CD4-positive, alpha-beta memory T cell (primary cell): Measurements from ENCODE around the gene EPHB1. TPM values are rescaled to one million over a fixed set of nuclear protein-coding genes. Genes with fewer than 3 reads are reported as not detected.
"Not testable (repeated sequence)": the region's sequence is repeated elsewhere in the genome, so short reads cannot be mapped to it uniquely, and the experiment has no call there.

Experiments
- CTCF ChIA-PET: fragments of 350-600 bp; sonication (Branson Sonifier 250); formaldehyde crosslinking; loops from one replicate; lab custom pipeline; 2021; ENCODE audit warnings: inconsistent platforms; ENCODE audit not compliant: partially characterized antibody; lab: Charles Lee
- POLR2A ChIA-PET: fragments of 350-600 bp; sonication (Branson Sonifier 250); formaldehyde crosslinking; loops from one replicate; lab custom pipeline; 2021; ENCODE audit not compliant: partially characterized antibody; lab: Charles Lee
- DNase-seq, 5 donors: peaks; one replicate each; pipeline versions ENCODE4 v3.0.0 to v3.0.0-alpha.2; 2020 to 2022; ENCODE audit warnings: mixed read lengths in 1 of 5
- H3K27ac ChIP-seq: one replicate; pipeline ENCODE4 v1.7.0; 2013; ENCODE audit warnings: low read depth, low read length
- H3K27me3 ChIP-seq: 2 replicates; pipeline ENCODE4 v1.7.0; 2013; ENCODE audit warnings: mild to moderate bottlenecking, low read length, moderate library complexity; ENCODE audit not compliant: insufficient read depth
- H3K36me3 ChIP-seq: 2 replicates; pipeline ENCODE4 v1.7.0; 2013; ENCODE audit warnings: mild to moderate bottlenecking, low read length, moderate library complexity; ENCODE audit not compliant: insufficient read depth
- H3K4me1 ChIP-seq: 2 replicates; pipeline ENCODE4 v1.7.0; 2013; ENCODE audit warnings: mild to moderate bottlenecking, low read length, moderate library complexity; ENCODE audit not compliant: insufficient read depth
- H3K4me3 ChIP-seq, 2 donors: one replicate each; pipeline ENCODE4 v1.7.0; 2013; ENCODE audit warnings: low read length in 2 of 2, mild to moderate bottlenecking in 1 of 2
- H3K9me3 ChIP-seq, 2 donors: one replicate each; pipeline ENCODE4 v1.7.0; 2013; ENCODE audit warnings: low read length in 2 of 2, control low read depth in 1 of 2; ENCODE audit not compliant: control insufficient read depth in 1 of 2
- H3K27ac Mint-ChIP-seq, 7 donors: one replicate each; pipeline ENCODE4 v1.8.0; 2020 to 2021; ENCODE audit warnings: mixed read lengths in 7 of 7, mild to moderate bottlenecking in 6 of 7, inconsistent platforms in 3 of 7, moderate library complexity in 3 of 7
- H3K27me3 Mint-ChIP-seq, 2 donors: one replicate each; pipeline ENCODE4 v1.8.0; 2020 to 2021; ENCODE audit warnings: mixed read lengths in 2 of 2
- H3K36me3 Mint-ChIP-seq, 2 donors: one replicate each; pipeline ENCODE4 v1.8.0; 2020 to 2021; ENCODE audit warnings: mixed read lengths in 2 of 2, inconsistent platforms in 1 of 2, mild to moderate bottlenecking in 1 of 2
- H3K4me1 Mint-ChIP-seq, 4 donors: one replicate each; pipeline ENCODE4 v1.8.0; 2020 to 2021; ENCODE audit warnings: mixed read lengths in 4 of 4, mild to moderate bottlenecking in 1 of 4
- H3K4me3 Mint-ChIP-seq, 8 donors: one replicate each; pipeline ENCODE4 v1.8.0; 2020 to 2021; ENCODE audit warnings: mixed read lengths in 8 of 8, mild to moderate bottlenecking in 7 of 8, moderate library complexity in 6 of 8, inconsistent platforms in 3 of 8
- H3K9me3 Mint-ChIP-seq, 8 donors: one replicate each; pipeline ENCODE4 v1.8.0; 2020 to 2021; ENCODE audit warnings: mixed read lengths in 8 of 8, mild to moderate bottlenecking in 5 of 8, inconsistent platforms in 3 of 8, moderate library complexity in 1 of 8
- intact Hi-C: fragments of 100-400 bp; cut with micrococcal nuclease; formaldehyde crosslinking; loops from one replicate; pipeline ENCODE4 v1.15.1; 2023
- polyA plus RNA-seq, 2 donors: library from polyadenylated mRNA; unstranded; fragments of 300-500 nt; fragmentation: Illumina TruSeq; gene quantifications; one replicate each; pipeline ENCODE4 v1.2.3, GENCODE V29; 2021
- total RNA-seq, 2 experiments: library from RNA; stranded (reverse); gene quantifications; one replicate each; pipeline ENCODE4 v1.2.3, GENCODE V29; 2021

Gene EPHB1
- total and polyA plus RNA-seq, 4 experiments from 2014 or later: 0.30 to 0.69 (median 0.43) TPM; not detected in 1

GRCh38 chr3:135023996-135024658, 229.1 kb downstream of the EPHB1 start:
- H3K36me3 ChIP-seq: no peaks in the 10 kb centered on the region
- H3K4me3 ChIP-seq: no peak overlapping the region
- no peaks in the 10 kb centered on the region for H3K9me3 ChIP-seq
- Mint-ChIP-seq H3K9me3 (no peaks in the 10 kb centered on the region), H3K27ac (no peak overlapping the region), H3K4me3 (no peak overlapping the region), H3K27me3 (no peaks in the 10 kb centered on the region), H3K36me3 (no peaks in the 10 kb centered on the region), H3K4me1 (no peaks in the 10 kb centered on the region)
- POLR2A ChIA-PET: no interaction called here
- DNase-seq: no peak
- intact Hi-C loops: no loop called here
- no peaks in the 10 kb centered on the region for H3K27me3 ChIP-seq
- no peaks in the 10 kb centered on the region for H3K4me1 ChIP-seq
- H3K27ac ChIP-seq: no peak overlapping the region
- CTCF ChIA-PET: no interaction called here

- H3K4me1 ChIP-seq, H3K36me3 Mint-ChIP-seq, H3K36me3 ChIP-seq, H3K4me3 Mint-ChIP-seq, H3K27ac ChIP-seq, DNase-seq, H3K27me3 Mint-ChIP-seq, POLR2A ChIA-PET, H3K4me3 ChIP-seq, H3K27ac Mint-ChIP-seq, H3K4me1 Mint-ChIP-seq, CTCF ChIA-PET, intact Hi-C loops, H3K9me3 Mint-ChIP-seq, H3K9me3 ChIP-seq, H3K27me3 ChIP-seq: not testable (repeated sequence)
Observed at GRCh38 chr3:135030768-135031615, 235.9 kb downstream of the EPHB1 start.

GRCh38 chr3:135033737-135034136, 238.7 kb downstream of the EPHB1 start:
- no peaks in the 10 kb centered on the region for H3K4me1 ChIP-seq
- Mint-ChIP-seq H3K4me1 (no peaks in the 10 kb centered on the region), H3K4me3 (no peak overlapping the region), H3K9me3 (peaks cover 0 to 6% (median 1%) of the 10 kb centered on the region in 8 donors), H3K27ac (no peak overlapping the region), H3K36me3 (no peaks in the 10 kb centered on the region), H3K27me3 (peaks cover 5 to 8% of the 10 kb centered on the region in 2 donors)
- DNase-seq: no peak
- CTCF ChIA-PET: no interaction called here
- intact Hi-C loops: no loop called here
- H3K27me3 ChIP-seq: no peaks in the 10 kb centered on the region
- POLR2A ChIA-PET: no interaction called here
- no peak overlapping the region for H3K27ac ChIP-seq
- H3K9me3 ChIP-seq: no peaks in the 10 kb centered on the region
- no peak overlapping the region for H3K4me3 ChIP-seq
- no peaks in the 10 kb centered on the region for H3K36me3 ChIP-seq

GRCh38 chr3:135034291-135034768, 239.3 kb downstream of the EPHB1 start:
- Histone ChIP-seq H3K27me3 (no peaks in the 10 kb centered on the region), H3K27ac (no peak overlapping the region), H3K4me1 (no peaks in the 10 kb centered on the region), H3K36me3 (no peaks in the 10 kb centered on the region), H3K4me3 (no peak overlapping the region), H3K9me3 (no peaks in the 10 kb centered on the region)
- H3K36me3 Mint-ChIP-seq: no peaks in the 10 kb centered on the region
- H3K4me3 Mint-ChIP-seq: no peak overlapping the region
- CTCF ChIA-PET: no interaction called here
- POLR2A ChIA-PET: no interaction called here
- no peak for DNase-seq
- intact Hi-C loops: no loop called here
- H3K9me3 Mint-ChIP-seq: peaks cover 0 to 6% (median 1%) of the 10 kb centered on the region in 8 donors
- no peaks in the 10 kb centered on the region for H3K4me1 Mint-ChIP-seq
- peaks cover 5 to 8% of the 10 kb centered on the region in 2 donors for H3K27me3 Mint-ChIP-seq
- H3K27ac Mint-ChIP-seq: no peak overlapping the region

GRCh38 chr3:135034891-135035440, 239.9 kb downstream of the EPHB1 start:
- Mint-ChIP-seq H3K27ac (no peak overlapping the region), H3K4me3 (no peak overlapping the region), H3K27me3 (peaks cover 5 to 8% of the 10 kb centered on the region in 2 donors), H3K9me3 (peaks cover 0 to 6% (median 1%) of the 10 kb centered on the region in 8 donors), H3K4me1 (no peaks in the 10 kb centered on the region), H3K36me3 (no peaks in the 10 kb centered on the region)
- Histone ChIP-seq H3K27ac (no peak overlapping the region), H3K36me3 (no peaks in the 10 kb centered on the region), H3K4me3 (no peak overlapping the region), H3K4me1 (no peaks in the 10 kb centered on the region), H3K27me3 (no peaks in the 10 kb centered on the region), H3K9me3 (no peaks in the 10 kb centered on the region)
- ChIA-PET CTCF (no interaction called here), POLR2A (no interaction called here)
- intact Hi-C loops: no loop called here
- DNase-seq: no peak

GRCh38 chr3:135038186-135038585, 243.1 kb downstream of the EPHB1 start:
- intact Hi-C loops: no loop called here
- H3K9me3 ChIP-seq: no peaks in the 10 kb centered on the region
- no peaks in the 10 kb centered on the region for H3K4me1 ChIP-seq
- no peak overlapping the region for H3K4me3 Mint-ChIP-seq
- H3K4me1 Mint-ChIP-seq: no peaks in the 10 kb centered on the region
- H3K36me3 ChIP-seq: no peaks in the 10 kb centered on the region
- ChIA-PET CTCF (no interaction called here), POLR2A (no interaction called here)
- H3K9me3 Mint-ChIP-seq: no peaks in the 10 kb centered on the region
- DNase-seq: no peak
- H3K36me3 Mint-ChIP-seq: no peaks in the 10 kb centered on the region
- peaks cover 0 to 2% of the 10 kb centered on the region in 2 donors for H3K27me3 Mint-ChIP-seq
- no peaks in the 10 kb centered on the region for H3K27me3 ChIP-seq
- no peak overlapping the region for H3K4me3 ChIP-seq
- no peak overlapping the region for H3K27ac Mint-ChIP-seq
- H3K27ac ChIP-seq: no peak overlapping the region

- H3K4me3 ChIP-seq, H3K27me3 Mint-ChIP-seq, H3K4me3 Mint-ChIP-seq, H3K36me3 ChIP-seq, H3K9me3 ChIP-seq, DNase-seq, H3K36me3 Mint-ChIP-seq, POLR2A ChIA-PET, H3K27ac ChIP-seq, H3K4me1 ChIP-seq, CTCF ChIA-PET, H3K27me3 ChIP-seq, intact Hi-C loops, H3K9me3 Mint-ChIP-seq, H3K27ac Mint-ChIP-seq, H3K4me1 Mint-ChIP-seq: not testable (repeated sequence)
Observed at GRCh38 chr3:135039536-135039935, 244.5 kb downstream of the EPHB1 start.
